Medulla oblongata (tissue), 1 donor: ENCODE data around the gene ZCWPW2.

Experiments
- DNase-seq: peaks from one replicate; pipeline ENCODE4 v3.0.0-alpha.2; 2015; ENCODE audit errors: extremely low spot score

The ZCWPW2 gene, protein sequence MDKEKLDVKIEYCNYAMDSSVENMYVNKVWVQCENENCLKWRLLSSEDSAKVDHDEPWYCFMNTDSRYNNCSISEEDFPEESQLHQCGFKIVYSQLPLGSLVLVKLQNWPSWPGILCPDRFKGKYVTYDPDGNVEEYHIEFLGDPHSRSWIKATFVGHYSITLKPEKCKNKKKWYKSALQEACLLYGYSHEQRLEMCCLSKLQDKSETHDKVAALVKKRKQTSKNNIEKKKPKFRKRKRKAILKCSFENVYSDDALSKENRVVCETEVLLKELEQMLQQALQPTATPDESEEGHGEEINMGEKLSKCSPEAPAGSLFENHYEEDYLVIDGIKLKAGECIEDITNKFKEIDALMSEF

DNA sequence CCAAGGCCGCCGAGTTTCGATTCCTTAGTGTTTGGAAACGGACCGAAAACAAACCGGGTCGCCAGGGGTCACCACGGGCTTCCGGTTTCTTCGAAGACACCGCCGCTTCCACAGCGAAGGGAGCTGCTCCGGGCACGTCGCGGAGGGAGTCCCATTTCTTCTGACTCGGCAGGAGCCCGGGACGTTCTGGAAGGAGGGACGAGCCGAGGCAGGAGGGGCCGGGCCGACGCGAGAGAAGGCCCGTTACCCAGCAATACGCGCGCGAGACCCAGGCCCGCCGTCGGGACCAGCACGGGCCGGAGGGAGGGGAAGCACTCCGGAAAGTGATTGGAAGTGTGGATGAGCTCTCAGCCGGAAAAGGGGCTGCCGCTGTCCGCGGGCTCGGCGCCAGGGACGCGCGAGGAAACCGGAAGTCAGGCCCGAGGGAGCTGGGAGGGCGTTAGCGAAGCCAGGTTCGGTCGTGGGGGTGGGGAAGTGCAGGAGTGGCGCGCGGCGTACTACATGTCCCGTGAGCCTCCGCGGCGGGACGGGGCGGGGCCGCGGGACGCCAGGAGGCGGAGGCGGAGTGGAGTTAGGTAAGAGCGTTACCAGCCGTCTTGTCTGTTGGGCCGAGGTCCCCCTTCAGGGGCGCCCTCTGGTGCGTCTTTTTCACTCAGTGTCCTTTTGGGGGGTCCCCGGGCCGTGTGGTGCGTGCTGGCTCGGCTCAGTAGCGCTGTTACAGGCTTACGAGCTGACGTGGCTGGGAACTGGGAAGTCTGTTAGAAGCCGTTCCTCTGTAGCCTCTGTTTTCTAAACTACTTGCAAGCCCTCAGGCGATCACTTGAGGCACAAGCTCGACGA lies at the start of gene ZCWPW2, which contains the start of gene AZI2:
TSS of gene ZCWPW2 (plus strand) at position 93 of the 840 bp plus-strand sequence. CDS start 64,348 bp downstream, outside the sequence.
TSS of gene AZI2 (minus strand) at position 196 of the 840 bp plus-strand sequence. CDS start 8,207 bp downstream, outside the sequence.
- DNase-seq: peak; percentile 96

DNA sequence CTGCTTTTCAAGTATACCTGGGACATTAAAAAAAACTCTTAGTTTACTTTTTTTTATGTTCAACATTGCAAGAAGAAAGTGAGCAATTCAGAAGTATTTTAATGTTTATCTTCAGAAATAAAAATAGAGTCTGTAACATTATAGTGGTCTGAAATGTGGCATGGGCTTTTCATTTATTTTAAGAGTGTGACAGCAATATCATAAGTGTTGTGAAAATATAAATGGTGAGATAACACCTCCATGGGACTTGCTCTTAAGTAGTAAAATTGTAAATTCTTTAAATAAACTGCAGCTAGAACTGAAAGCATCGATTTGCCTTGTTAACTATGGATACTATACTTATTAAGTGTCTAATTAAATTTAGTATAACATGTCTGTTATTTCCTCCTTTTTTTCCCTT lies 48.8 kb upstream of the ZCWPW2 start:
- DNase-seq: no peak

DNA sequence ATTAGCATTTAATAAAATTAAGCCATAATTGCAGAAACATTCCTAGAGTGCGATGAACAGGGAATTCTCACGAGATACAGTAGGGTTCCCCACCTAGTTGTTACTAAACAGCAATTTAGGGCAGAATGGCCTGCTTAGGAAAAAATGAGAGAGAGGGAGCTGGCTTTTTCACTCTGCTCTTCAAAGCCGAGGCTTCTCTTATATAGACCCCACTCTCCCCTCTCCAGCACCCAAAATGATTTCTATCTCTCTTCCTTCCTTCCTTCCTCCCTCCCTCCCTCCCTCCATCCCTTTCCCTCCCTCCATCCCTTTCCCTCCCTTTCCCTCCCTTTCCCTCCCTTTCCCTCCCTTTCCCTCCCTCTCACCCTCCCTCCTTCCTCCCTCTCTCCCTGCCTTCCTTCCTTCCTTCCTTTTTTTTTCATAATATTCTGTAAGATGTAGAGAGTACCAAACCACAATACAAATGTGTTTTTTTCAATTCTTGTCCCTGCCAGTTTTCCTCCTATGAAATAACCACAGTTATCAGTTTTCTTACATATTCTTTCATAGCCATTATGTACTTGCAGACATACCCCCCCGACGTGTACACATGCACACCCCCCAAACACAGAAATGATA lies 48.1 kb upstream of the ZCWPW2 start:
- no peak for DNase-seq

DNA sequence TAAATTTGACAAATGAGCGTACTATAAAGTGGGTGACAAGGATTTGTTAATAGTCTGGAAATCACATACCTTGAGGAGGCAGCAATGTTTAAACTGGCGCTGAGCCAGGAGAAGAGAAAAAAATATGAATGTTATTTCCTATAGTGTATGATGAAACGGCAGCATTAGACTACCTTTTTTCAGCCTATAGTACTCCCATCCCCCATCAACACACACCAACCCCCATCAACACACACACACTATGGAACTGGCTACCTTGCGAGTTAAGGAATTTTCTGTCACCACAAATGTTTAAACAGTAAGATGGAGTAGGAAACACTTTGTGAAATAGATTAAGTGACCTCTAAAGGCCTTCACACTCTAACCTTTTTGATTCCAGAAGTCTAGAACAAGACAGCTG lies 46.8 kb upstream of the ZCWPW2 start:
- DNase-seq: no peak

DNA sequence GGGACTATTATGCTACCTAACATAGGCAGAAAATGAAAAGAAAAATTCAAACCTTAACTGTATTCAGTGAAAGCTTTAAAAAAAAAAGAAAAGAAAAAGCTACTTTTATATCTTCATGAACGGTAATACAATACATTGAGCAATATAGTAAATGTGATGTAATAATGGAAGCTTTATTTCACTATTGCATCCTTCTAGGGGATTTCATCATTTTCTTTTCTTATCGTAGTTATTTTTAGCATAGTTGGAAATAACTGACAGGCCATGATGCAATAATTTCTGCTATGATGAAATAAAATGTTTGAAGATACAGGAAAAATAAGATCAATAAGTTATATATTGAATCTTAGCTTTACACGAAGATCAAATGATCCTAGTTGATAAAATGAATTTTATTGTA lies 40.3 kb upstream of the ZCWPW2 start:
- no peak for DNase-seq

DNA sequence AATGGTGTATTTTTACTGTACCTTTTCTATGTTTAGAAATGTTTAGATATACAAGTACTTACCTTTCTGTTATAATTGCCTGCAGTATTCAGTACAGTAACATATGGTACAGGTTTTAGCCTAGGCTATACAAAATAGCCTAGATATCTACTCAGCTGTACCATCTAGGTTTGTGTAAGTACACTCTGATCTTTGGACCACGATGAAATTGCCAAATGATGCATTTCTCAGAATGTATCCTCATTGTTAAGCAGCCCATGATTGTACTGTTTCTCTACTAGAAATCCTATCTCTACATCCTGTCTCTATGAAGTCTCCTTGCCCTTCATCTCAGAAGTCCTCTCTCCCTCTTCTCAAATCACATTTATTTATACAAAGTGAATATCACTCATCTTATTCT lies 32.8 kb upstream of the ZCWPW2 start:
- DNase-seq: no peak

DNA sequence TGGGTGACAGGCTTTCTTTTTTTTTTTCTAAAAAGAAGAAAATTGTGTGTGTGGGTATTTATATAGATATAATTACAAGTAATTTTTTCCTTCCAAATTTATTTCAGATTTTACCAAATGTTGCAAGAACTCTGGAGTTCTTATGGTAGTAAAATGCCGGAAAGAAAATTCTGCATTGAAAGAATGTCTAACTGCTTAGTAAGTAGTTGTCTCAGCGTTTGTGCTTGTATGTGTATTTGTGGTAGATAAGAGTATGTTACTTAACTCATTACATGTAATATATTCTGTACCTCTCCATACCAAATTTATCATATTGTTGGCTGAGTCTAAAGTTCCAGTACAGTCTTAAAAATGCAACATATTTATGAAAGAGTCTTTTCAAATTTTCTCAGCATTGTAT lies 32.3 kb upstream of the ZCWPW2 start:
- no peak for DNase-seq

DNA sequence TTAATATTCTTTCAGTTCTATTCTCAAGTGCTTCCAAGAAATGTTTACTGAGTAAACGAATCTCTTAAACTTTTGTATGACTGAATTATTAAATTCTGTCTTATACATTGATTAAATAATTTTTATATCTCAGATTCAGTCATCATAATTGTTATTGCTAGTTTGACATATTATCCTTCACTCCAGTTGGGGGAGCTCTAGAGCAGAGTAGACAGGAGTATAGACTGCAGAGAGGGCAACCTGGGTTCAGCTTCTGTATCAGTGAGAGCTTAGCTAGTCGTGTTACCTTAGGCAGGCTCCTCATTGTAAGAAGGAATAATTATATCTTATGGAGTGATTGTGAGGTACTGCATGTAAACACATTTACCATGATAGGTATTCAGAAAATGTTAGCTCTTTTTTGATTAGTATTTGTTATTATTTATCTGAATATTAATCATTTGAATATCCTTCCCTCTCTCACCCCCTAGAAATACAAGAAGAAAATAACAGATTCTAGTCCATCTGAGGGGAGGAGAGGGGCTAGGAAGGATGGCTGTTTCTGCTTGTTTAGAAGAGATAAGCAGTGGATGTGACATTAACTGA lies 31.0 kb upstream of the ZCWPW2 start:
- peak; percentile 49 for DNase-seq

DNA sequence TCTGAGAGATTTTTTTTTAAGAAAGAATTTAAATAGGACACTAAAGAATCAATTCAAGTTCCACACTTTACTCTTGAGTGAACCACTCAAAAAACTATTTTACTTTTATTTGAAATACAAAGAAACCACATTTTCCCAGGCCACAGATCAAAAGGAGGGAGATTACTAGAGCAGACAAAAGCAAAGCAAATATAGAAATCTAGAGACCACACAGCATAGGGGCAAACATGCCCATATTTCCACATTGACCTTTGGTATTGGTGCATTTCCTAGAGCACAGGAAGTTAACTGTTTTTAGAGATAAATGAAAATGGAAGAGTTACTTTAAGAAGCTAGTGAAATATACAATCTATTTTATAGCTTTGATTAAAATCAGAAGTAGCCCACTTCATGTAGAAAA lies 27.5 kb upstream of the ZCWPW2 start:
- no peak for DNase-seq

DNA sequence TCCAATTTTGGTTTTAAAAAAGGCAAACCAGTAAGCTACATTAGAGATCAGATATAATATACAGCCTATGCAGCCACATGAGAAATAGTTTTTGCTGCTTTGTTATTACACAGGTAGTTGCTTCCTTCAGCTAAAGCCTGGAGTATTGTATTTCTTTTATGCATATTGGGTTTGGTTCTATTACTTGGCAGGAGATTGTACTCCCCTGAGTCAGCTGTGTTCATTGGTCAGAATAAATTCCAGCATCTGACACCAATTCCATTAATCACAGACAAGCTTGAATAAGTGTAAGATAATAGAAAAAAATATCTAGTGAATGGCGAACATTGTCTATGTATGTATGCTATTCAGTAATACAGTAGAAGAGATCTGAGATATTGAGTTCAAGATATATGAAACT lies 26.1 kb upstream of the ZCWPW2 start:
- no peak for DNase-seq

DNA sequence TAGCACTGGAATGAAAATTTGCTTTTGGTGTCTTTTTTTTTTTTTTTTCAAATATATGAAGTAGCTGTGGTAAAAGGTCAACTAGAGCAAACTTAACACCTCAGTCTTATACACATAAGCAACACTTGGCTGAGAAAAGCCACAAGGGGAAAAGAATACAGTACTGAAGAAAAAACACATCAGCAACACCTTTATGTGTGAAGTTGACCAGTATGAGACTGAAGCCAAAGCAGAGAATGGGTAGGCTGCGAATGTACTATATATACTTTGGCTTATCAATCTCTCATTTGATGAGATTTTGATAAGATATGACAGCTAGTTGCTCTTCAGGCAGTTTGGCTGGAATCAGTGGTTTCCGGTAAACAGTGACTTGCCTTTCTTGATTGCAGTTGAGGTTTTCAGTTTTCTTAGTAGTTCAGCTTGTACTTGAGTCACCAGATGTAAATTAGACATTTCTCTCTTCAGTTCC lies 22.0 kb upstream of the ZCWPW2 start:
- DNase-seq: no peak

DNA sequence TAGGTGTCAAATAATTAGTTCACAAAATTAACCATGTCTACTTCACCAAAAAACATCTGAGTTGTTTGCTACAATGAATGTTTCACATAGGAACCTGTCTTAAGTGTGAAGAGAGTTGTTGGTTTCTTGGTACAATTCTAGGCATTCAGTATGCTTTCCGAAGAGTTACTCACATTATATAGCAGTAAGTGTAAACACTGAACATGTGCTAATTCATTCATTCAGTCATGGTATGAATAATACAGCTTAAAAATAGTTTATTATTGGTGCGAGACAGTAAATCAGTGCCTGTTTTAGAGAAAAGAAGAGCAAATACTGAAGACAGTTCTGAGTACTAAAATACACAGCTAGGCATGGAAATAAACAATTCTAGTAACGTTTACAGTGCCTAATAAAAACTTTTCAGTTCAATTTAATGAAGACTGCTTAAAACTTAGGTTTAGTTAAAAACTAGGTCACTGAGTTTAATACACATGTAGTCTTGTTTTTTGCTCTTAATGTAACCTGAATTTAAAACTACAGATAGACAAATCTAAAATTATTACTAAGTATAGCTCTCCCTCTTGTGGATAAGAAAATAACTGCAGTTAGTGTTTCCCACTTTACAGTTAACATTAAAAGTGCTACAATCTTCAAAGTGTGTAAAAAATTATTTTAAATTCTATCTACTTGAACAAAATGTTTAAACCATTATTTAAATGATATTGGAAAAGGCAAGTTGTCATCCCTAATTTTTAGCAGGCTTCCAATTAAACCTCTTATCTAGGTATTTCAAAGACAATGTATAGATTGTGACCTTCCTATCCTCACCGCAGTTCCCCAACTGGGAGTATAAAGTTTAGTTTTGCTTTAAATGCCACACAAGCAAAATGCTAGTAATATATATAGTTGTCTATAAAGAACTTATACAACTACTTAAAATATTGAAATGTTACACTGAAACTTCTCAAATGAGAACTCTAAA lies 20.1 kb upstream of the ZCWPW2 start:
- DNase-seq: peak; percentile 50

DNA sequence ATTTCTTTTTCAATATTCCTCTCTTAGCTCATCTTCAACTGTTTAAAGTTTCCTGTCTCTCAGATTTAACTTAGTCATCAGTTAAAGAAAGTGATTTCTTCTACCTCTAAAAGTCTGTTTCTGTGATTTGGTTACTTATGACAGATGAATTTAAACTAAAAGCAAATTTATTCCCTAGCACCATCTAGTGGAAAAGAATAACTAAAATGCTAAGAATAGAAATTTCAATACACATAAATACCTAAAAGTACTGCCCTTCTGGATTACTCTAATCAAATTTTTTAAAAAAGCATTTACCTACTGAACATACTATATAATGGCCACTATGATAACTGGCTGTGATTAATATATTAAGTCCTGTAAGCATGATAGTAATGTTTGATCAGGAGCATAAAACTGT lies 14.0 kb upstream of the ZCWPW2 start:
- no peak for DNase-seq

DNA sequence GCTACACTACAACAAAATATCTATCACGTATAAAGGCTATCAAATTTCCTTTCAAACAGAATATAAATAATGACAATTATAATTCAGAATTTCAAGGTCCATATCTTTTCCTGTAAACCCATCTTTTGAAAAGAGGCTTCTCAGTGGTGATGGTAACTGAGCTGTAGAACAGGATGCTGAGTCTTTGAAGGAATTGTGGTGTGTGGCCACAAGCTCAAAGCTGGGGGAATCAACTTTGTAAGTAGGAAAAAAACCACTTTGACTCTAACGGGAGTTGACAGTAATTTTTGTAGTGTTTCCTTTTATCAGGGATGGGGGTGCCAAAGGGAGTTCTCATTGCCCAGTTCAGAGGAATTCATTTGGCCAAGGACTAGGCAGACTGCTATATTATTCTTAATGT lies 13.3 kb upstream of the ZCWPW2 start:
- DNase-seq: no peak

DNA sequence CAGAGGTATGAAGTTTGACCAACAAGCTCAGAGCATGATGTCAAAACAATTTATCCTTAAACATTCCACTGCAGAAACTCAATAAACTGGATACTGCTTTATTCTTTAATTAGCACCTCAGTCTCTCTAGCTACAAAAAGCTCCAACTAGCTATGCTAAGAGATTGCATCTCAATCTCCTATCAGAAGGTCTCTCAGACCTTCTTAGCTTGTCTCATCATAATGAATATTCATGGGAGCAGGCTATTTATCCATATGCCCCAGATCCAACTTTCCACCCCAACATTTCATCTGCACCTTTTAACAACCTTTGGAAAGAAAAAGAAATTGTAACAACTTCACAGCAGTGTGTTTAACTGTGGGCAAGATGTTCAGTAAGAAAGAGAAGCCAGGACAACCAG lies 11.3 kb upstream of the ZCWPW2 start:
- no peak for DNase-seq

DNA sequence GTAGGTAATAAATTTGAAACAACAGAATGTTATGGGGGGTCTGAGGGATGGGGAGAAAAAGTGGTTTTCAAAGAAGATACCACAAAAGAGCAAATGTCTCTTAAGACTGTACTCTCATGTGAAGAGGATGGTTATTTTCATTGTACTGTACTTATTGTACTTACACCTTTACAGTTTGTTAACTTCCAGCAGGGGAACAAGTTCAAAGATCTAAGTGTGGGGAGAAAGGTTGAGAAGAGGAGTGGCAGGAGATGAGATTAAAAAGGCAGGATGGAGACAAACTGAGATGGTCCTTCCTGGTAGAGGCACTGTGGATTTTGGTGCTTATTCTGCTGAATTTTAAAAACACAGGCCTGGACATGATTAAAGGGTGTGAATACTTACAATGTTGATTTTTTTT lies 5.4 kb upstream of the ZCWPW2 start:
- no peak for DNase-seq

DNA sequence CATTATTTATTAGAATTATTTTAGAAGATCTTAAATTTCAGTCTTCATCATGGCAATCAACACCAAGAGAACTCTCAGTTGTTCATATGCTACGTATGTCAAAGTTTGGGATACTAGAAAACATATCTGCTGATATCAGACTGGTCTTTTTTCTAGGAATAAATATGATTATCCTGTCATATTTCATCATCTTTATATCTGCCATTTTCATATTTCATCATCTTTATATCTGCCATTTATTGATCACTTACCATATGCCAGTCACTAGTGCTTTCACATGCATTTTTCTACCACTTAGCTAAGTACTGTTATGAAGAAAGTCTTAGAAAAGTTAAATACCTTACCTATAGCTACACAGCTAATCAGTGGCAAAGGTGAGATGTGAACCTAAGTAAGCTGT lies 2.8 kb upstream of the ZCWPW2 start:
- DNase-seq: no peak

DNA sequence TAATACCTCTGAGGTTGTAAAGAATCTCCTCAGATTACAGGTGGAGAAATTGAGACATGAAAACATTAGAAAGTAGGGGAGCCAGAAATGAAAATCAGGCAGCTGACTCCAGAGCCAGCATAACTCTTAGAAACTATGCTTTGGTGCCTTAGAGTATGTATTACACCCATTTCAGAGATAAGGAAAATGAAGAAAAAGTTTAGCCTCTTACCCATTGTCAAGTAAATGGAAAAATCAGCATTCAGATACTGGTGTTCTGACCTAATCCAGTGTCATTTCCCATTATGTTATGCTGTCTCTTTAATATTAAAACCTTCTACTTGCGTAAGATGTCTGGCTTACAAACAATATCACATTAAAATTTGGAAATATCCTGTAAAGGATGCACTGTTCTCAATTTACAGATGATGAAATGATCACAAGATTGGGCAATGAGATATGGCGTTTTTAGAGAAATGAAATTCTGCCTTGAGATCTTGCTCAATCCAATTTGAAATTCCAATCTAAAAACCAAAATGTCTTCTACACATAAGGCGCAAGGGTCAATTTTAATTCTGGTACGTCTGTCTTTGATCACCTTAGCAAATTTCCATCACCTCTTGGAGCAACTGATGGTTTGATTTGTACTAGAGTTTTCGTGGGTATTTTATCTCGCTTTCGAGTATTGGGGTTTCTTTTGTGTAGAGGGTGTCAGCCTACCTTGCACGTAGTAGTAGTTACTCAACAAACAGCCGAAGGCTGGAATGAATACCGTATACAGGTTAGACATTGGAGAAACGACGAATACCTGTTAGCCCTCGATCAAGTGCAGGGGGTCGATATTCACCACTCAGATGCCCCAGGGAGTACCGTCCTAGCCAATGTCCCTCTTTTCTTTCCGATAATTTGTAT lies 902 bp upstream of the ZCWPW2 start:
- DNase-seq: peak; percentile 30

DNA sequence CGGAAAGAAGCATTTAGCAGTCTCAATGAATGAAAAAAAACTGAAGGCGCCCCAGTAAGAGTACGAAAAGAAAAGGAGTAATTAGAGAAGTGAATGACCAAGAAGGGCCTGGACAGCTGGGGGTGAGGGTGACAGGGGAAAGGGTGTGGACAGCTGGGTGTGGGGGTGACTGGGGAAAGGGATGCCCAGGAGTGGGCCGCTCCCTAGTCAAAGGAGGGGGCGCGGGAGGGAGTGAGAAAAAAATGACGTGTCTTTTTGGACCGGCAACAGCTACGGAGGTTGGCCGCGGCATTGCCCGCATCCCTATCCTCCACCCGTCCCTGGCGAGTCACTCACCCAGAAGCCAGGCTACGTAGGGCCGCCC lies 274 bp upstream of the ZCWPW2 start:
- no peak for DNase-seq

DNA sequence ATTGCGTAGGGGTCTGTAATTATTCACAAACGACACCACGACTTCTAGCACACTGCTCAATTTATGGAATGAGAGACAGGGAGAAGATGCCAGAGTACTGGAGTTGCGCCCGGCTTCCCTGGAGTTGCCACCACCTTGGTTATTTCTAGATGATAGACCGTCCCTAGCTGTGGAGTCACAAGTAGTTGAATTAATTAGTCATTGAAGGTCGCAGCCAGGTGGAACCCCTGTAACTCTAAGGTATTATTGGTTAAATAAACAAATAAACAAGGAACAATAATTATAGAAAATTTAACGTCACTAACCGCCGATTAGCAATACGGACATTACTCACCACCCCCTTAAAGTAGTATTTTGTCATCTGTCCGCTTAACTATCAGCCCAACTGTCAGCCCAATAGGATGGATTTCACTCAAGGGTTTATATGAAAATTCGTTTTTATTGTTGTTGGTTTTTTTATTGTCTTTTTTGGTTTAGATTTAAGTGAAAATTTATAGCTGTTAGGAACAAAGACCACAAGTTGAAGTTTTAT lies 1.0 kb downstream of the ZCWPW2 start:
- DNase-seq: no peak
